Activated T-helper 1 cell treated with anti-CD3 and anti-CD28 coated beads, Interleukin-12 subunit alpha, Interleukin-12 subunit beta, Interleukin-2, Interleukin-4 antibody, amounts not matched to agents 30 ng/mL and 10 ng/mL and 1 ng/mL, durations not matched to agents 14 hours and 24 hours and 36 hours (primary cell): ENCODE results near the gene ICA1. TPM values are rescaled to one million over a fixed set of nuclear protein-coding genes. Genes with fewer than 3 reads are reported as not detected.

Experiments
- DNase-seq: peaks from one replicate; pipeline ENCODE4 v3.0.0; 2021; ENCODE audit warnings: low spot score
- H3K27ac Mint-ChIP-seq: one replicate; pipeline ENCODE4 v1.8.0; 2021; ENCODE audit warnings: mild to moderate bottlenecking, mixed read lengths
- H3K27me3 Mint-ChIP-seq: one replicate; pipeline ENCODE4 v1.8.0; 2022; ENCODE audit warnings: mild to moderate bottlenecking, moderate library complexity, mixed read lengths; ENCODE audit not compliant: insufficient read depth
- H3K36me3 Mint-ChIP-seq: one replicate; pipeline ENCODE4 v1.8.0; 2021; ENCODE audit warnings: low read depth, mixed read lengths
- H3K4me1 Mint-ChIP-seq: one replicate; pipeline ENCODE4 v1.8.0; 2021; ENCODE audit warnings: low read depth, mixed read lengths
- H3K4me3 Mint-ChIP-seq: one replicate; pipeline ENCODE4 v1.8.0; 2021; ENCODE audit warnings: mild to moderate bottlenecking, moderate library complexity, mixed read lengths
- H3K9me3 Mint-ChIP-seq: one replicate; pipeline ENCODE4 v1.8.0; 2021; ENCODE audit warnings: mixed read lengths
- intact Hi-C: fragments of 100-400 bp; cut with micrococcal nuclease; formaldehyde crosslinking; loops from one replicate; pipeline ENCODE4 v1.15.1; 2024
- total RNA-seq: library from RNA; stranded (reverse); gene quantifications from 2 replicates; pipeline ENCODE4 v1.2.3, GENCODE V29; 2022

The ICA1 gene
- total RNA-seq, 1 donor from 2014 or later: 1.9 TPM

DNA sequence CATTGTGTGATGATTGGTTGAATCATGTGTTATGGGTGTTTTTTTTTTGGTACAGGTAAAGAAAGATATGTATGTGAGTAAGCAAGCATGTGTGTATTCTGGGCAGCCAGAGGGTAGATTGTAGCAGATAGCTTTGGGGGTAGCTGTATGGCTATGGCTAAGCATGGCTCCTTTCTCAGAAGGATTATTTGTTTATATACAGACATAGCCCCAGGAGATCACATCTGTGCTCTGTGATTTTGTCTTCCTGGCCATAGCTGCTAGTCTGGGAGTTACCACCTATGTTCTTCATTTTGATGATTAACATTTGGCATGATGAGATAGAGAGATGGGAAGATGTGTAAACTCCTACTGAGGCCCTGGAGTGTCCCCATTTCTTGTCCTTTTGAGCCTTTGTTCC is 23.2 kb upstream of the ICA1 start:
- intact Hi-C loops: no loop called here
- Mint-ChIP-seq H3K4me1 (no peaks in the 10 kb centered on the region), H3K9me3 (no peaks in the 10 kb centered on the region), H3K36me3 (no peaks in the 10 kb centered on the region), H3K4me3 (no peak overlapping the region), H3K27me3 (peaks cover 11% of the 10 kb centered on the region), H3K27ac (no peak overlapping the region)
- no peak for DNase-seq

DNA sequence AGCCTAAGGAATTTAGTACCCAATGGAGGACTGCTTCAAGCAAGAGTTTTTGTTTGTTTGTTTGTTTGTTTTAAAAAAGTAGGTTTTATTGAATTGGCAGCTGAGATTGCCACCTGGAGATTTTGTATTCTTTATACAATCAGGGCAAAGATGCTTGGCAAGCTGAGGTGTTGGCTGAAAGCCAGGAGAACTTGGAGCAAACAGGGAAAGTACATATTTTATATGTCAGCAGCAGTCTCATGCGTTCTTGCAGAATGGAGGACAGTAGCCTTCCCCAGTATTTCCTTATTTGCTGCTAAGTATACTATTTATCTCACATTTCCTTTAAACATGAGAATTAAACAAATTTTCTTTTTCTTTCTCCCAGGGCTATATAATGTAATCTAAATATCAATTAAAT is 22.6 kb upstream of the ICA1 start:
- intact Hi-C loops: no loop called here
- Mint-ChIP-seq H3K27me3 (peaks cover 7% of the 10 kb centered on the region), H3K36me3 (no peaks in the 10 kb centered on the region), H3K27ac (no peak overlapping the region), H3K4me3 (no peak overlapping the region), H3K4me1 (no peaks in the 10 kb centered on the region), H3K9me3 (no peaks in the 10 kb centered on the region)
- no peak for DNase-seq

DNA sequence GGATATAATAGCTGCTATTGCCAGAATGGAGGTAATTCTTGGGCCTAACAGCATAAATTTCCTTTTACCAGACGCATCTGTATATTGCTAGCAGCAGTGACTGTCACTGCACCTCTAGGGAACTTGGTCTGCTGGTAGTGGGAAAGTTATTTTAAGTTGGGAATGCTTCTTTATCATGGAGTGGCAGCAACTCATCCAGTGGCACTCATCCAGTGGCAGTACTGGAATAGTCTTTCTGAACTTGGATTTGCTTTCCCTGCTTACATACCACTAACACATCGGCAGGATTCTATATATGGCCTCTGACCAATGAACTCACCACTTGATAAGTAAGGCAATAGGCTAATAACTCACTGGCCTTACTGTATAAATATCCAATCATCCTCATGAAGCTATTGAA is 22.0 kb upstream of the ICA1 start:
- Mint-ChIP-seq H3K4me3 (no peak overlapping the region), H3K27ac (no peak overlapping the region), H3K9me3 (no peaks in the 10 kb centered on the region), H3K27me3 (peaks cover 7% of the 10 kb centered on the region), H3K4me1 (no peaks in the 10 kb centered on the region), H3K36me3 (no peaks in the 10 kb centered on the region)
- no peak for DNase-seq
- intact Hi-C loops: no loop called here

DNA sequence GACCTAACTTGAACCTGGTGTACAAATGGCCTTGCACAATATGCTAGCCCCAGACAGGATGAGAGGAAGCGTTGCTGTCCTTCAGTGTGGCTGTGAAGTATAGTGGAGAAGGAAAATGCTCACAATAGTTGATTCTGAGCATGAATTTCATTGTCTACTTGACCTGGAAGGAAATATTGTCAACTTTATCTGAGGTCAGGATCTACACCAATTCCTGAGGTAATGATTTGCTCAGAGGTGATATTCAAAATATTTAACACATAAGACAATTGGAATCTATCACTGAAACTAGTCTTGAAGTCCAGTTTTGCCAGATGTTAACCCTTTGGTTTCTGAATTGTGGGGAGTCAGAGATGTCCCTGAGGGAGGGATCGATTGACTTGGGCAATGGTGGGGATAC is 20.9 kb upstream of the ICA1 start:
- DNase-seq: no peak
- H3K4me1 Mint-ChIP-seq: no peaks in the 10 kb centered on the region
- H3K4me3 Mint-ChIP-seq: no peak overlapping the region
- peaks cover 1% of the 10 kb centered on the region for H3K27me3 Mint-ChIP-seq
- H3K9me3 Mint-ChIP-seq: no peaks in the 10 kb centered on the region
- no peaks in the 10 kb centered on the region for H3K36me3 Mint-ChIP-seq
- intact Hi-C loops: no loop called here
- H3K27ac Mint-ChIP-seq: no peak overlapping the region

DNA sequence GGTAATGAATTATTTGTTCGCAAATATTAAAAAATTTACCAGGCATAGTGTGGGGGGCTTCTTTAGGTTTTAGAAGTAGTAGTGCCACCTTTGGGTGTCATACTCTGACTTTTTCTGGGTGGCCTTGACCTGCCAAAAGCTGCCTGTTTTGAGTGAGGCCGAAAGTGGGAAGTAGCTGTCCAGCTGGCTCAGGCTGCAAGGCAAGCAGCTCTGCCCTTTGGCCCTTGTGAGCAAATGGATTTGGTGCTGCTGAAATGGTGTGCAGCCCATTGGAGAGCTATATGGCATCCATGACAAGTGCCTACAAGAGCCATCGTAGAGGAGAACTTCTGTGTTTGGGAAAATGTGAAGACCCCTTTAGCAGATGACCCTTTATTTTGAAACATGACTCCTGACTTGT is 20.2 kb upstream of the ICA1 start:
- Mint-ChIP-seq H3K4me3 (no peak overlapping the region), H3K4me1 (no peaks in the 10 kb centered on the region), H3K9me3 (no peaks in the 10 kb centered on the region)

DNA sequence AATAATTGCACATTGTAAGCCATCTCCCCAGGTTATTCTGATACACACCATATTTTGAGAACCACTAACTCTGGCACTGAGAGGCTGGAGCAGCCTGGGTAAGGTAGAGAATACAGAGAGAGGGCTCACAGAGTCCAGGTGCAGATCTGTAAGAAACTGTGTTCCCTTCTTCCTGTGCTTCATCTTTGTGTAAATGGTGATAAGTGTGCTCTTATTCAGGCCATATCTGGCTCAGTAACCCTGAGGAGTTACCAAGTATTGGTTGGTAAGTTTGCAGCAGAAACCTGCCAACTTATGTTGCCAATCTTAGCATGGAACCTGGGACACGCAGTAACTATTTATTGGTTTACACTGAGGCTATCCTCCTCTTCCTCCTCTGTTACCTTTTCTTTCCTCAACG is 16.2 kb upstream of the ICA1 start:
- H3K36me3 Mint-ChIP-seq: no peaks in the 10 kb centered on the region
- intact Hi-C loops: no loop called here
- DNase-seq: no peak
- no peak overlapping the region for H3K4me3 Mint-ChIP-seq
- H3K4me1 Mint-ChIP-seq: no peaks in the 10 kb centered on the region
- no peak overlapping the region for H3K27ac Mint-ChIP-seq
- no peaks in the 10 kb centered on the region for H3K9me3 Mint-ChIP-seq
- H3K27me3 Mint-ChIP-seq: peaks cover 8% of the 10 kb centered on the region

More for the DNA sequence above, 20.2 kb upstream of the ICA1 start:
- H3K36me3 Mint-ChIP-seq: no peaks in the 10 kb centered on the region
- no peak overlapping the region for H3K27ac Mint-ChIP-seq
- no peak for DNase-seq
- H3K27me3 Mint-ChIP-seq: peaks cover 5% of the 10 kb centered on the region
- intact Hi-C loops: no loop called here

DNA sequence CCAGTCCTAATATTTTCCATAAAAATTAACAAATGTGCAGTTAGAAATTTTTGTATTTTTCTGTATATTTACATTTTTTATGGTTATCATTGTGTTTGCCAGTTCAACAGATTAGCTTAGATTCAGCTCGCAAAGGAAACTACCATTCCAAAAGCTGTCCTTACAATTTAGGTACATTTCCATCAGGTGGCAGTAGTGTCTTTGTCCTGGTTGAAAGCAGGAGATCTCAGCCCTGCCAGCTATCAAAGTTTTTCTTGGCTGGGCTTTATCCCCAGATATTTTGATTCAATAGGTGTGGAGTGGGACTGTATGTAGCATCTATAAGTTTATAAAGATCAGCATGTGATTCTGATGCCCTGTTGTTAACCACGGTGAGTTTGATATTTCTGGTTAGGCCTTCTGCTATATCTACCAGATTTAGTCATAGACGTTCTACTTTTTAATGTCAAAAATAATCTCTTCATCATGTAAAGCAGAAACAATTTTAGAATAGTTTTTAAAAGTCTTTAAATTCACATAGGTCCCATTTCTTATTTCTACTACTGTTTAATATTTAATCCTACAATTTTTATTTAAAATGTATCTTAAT is 15.5 kb upstream of the ICA1 start:
- intact Hi-C loops: no loop called here
- H3K36me3 Mint-ChIP-seq: no peaks in the 10 kb centered on the region
- H3K4me3 Mint-ChIP-seq: no peak overlapping the region
- DNase-seq: no peak
- peaks cover 8% of the 10 kb centered on the region for H3K27me3 Mint-ChIP-seq
- H3K27ac Mint-ChIP-seq: no peak overlapping the region
- no peaks in the 10 kb centered on the region for H3K4me1 Mint-ChIP-seq
- no peaks in the 10 kb centered on the region for H3K9me3 Mint-ChIP-seq

DNA sequence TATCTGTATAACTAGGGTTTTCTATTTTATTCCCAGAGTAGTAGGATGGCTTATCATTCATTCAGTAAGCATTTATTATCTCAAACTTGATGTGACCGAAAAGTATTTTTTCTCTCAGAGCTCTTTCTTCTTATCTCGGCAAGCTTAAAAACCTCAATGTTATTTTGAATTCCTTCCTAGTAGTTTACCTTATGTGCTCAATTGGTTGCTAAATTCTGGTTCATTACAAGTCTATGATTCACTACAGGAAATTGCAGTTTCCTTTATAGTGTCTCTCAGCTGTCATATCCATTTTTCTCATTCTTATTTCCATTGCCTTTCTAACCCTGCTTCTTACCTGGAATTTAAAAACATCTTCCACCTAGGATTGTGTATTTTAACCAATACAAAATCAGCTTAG is 12.6 kb upstream of the ICA1 start:
- Mint-ChIP-seq H3K27ac (no peak overlapping the region), H3K27me3 (peaks cover 15% of the 10 kb centered on the region), H3K36me3 (no peaks in the 10 kb centered on the region), H3K9me3 (no peaks in the 10 kb centered on the region), H3K4me3 (no peak overlapping the region), H3K4me1 (no peaks in the 10 kb centered on the region)
- DNase-seq: no peak
- intact Hi-C loops: no loop called here

DNA sequence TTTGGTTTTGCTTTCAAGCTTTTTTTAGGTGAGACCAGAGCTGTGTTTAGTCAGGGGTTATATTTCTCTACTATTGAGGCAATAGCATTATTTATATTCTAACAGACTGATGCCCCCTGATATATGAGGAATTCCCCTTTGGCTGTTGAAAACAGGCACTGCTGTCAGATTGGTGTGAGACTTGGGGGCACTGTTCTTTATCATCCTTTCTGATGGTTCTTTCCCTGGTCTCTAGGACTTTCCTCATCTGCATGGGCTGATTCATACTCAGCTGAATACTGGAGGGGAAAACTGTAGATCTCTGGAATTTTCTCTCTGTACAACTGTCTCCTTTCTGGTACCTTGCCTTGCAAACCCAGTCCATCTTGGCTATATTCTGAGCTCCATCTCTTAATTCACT is 10.0 kb upstream of the ICA1 start:
- Mint-ChIP-seq H3K9me3 (no peaks in the 10 kb centered on the region), H3K27me3 (peaks cover 15% of the 10 kb centered on the region), H3K36me3 (no peaks in the 10 kb centered on the region), H3K4me1 (no peaks in the 10 kb centered on the region), H3K27ac (no peak overlapping the region), H3K4me3 (no peak overlapping the region)
- DNase-seq: no peak
- intact Hi-C loops: no loop called here

DNA sequence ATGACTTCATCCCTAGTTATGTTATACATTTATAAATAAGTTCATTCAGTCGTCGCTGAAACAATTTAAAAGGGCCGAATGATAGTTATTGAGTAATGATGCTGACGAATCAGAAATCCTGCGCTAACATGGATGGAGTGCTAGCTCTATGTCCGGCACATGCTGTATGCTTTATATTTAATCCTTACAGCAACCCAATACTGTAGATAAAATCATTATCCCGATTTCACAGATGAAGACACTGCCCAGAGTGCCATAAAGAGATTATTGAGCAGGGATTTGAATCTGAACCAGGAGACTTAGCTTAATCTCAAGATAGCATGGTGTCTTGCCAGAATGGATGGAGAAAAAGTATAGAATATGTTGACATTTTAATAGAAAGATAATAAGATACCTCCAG is 1.1 kb upstream of the ICA1 start:
- Mint-ChIP-seq H3K4me3 (peak overlapping the region; percentile 5), H3K27ac (no peak overlapping the region), H3K4me1 (peaks cover 9% of the 10 kb centered on the region), H3K9me3 (no peaks in the 10 kb centered on the region), H3K36me3 (no peaks in the 10 kb centered on the region), H3K27me3 (peaks cover 45% of the 10 kb centered on the region)
- intact Hi-C loops: no loop called here
- DNase-seq: no peak

DNA sequence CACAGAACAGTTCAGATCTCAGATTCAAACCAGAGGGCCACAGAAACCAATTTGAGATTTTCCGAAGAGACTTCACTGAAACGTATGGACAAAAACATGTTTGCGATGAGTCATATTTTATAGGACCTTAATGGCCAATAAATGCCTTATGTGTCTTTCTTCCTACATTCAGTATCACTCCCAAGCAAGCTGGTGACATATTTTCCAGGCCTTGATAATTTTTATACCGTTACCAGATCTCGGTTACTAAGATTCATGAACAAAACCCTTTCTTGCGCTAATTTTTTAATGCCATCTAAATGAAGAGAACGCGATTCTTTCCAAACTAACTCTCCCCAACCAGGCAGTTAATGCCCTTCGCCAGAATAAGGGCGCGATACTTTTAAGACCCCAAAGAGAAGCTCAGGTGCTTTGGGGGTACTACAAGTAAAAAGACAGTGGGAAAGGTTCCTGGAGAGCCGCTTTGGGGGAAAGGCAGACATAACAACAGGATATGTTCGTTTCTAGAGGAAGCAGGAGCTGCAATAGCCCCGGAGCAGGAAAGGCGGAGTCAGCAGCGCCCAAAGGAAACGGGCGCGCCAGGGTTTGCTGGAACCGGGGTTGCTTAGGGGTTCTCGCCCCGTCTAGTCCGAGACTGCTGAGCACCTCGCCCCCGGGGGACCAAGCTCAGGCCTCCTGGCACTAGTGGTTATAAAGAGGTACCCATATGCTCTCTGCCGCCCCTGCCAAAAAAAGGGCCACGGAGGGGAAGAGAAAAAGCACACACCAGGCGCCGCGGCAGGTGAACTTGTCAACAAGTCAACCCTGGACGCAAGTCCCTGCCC is 884 bp downstream of the ICA1 start:
- intact Hi-C loops: no loop called here
- peak overlapping the region; percentile 81 for H3K4me3 Mint-ChIP-seq
- DNase-seq: no peak
- H3K36me3 Mint-ChIP-seq: no peaks in the 10 kb centered on the region
- peaks cover 9% of the 10 kb centered on the region for H3K4me1 Mint-ChIP-seq
- H3K27me3 Mint-ChIP-seq: peaks cover 43% of the 10 kb centered on the region
- H3K9me3 Mint-ChIP-seq: no peaks in the 10 kb centered on the region
- peak overlapping the region; percentile 55 for H3K27ac Mint-ChIP-seq

DNA sequence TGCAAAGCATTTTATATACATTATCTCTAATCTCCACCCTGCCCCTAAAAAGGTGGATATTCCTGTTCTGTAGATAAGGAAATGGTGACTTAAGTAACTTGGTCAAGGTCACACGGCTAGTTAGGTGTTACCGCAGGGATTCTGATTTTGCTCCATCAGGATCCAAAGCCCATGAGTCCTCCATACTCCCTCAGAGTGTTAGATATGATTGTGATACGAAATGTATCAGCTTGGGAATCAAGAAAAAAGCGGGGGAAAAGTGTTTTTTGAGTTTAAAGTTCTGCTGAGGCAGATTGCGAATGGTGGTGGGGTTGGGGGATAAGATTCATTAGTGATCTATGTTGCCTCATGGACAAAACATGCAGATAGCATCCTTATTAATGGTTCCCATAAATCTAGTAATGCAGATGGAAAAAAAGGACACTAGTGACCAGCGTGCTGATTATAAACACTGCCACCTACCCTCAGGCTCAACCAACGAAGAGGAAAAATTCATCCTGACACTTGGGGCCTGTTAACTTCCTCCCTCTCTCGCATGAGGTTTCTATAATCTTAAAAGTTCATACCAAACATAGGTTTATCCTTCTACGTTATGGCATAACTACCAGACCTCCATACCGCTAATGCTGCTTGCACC is 2.3 kb downstream of the ICA1 start:
- intact Hi-C loops: no loop called here
- Mint-ChIP-seq H3K27me3 (peaks cover 34% of the 10 kb centered on the region), H3K36me3 (no peaks in the 10 kb centered on the region), H3K4me3 (no peak overlapping the region), H3K27ac (no peak overlapping the region), H3K4me1 (peaks cover 9% of the 10 kb centered on the region), H3K9me3 (no peaks in the 10 kb centered on the region)
- no peak for DNase-seq

DNA sequence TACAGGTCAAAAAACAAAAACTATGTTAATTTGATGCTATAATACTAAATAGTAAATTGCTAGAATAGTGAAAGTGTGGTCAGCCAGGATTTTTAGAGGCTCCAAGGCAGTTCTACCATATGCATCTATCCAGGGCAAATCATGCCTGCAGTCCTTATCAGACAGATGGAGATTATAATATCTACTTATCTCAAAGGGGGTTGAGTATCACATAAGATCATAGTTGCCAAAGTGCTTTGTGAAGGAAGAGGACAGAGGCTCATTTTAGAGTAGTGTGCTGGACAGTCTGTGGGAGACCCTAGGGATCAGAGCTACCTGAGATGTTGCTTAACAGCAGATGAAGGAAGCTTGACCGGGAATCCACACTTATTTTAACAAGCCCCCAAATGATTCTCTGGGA is 3.2 kb downstream of the ICA1 start:
- Mint-ChIP-seq H3K4me1 (peaks cover 9% of the 10 kb centered on the region), H3K27me3 (peaks cover 27% of the 10 kb centered on the region)

More for the DNA sequence above, 3.2 kb downstream of the ICA1 start:
- no peak for DNase-seq
- no peaks in the 10 kb centered on the region for H3K36me3 Mint-ChIP-seq
- H3K9me3 Mint-ChIP-seq: no peaks in the 10 kb centered on the region
- H3K4me3 Mint-ChIP-seq: no peak overlapping the region
- no peak overlapping the region for H3K27ac Mint-ChIP-seq
- intact Hi-C loops: no loop called here
